ENCODE measurements around the gene GPC3. TPM values are rescaled to one million over a fixed set of nuclear protein-coding genes. Genes with fewer than 3 reads are reported as not detected.
A peak's percentile ranks its signal among the peaks of the same experiment; 100 is the strongest.
"Not testable (repeated sequence)": the region's sequence is repeated elsewhere in the genome, so short reads cannot be mapped to it uniquely, and the experiment has no call there.

GPC3 gene
- not detected for total RNA-seq

DNA sequence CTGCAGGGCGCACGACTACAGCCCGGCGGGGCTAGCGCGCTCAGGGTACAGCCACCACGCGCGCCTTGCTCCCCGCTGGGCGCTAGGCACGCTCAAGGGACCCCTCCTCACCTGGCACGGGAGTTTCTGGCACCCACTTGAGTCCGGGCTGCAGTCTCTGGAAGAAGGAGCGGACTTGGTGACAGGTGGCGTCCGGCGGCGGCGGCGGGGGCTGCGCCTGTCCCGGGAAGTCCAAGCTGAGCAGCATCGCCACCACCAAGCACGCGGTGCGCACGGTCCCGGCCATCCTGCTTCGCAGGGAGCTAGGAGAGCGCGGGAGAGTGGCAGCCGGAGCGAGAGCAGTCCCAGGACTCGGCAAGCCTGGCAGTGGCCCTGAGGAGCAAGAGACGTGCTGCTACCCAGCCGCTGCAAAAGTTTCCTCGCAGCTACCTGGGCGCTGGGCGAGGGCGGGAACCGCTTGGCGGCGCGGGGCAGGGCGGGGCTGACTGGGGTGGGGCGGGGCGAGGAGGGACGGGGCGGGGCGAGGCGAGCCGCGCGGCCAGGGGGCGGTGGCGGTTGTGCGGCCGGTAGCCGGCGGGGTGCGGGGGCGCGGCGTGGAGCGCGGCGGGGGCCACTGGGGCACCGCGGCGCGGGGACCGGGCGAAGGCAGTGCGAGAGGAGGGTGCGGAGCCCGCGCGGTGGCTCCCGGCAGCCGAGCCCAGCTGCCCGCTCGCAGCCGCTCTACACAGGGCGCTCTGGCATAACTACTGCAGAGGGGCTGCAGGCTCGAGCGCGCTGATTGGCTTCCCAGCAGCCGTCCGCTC lies at the start of gene GPC3:
Gene GPC3, minus strand, starts transcription at position 431 of the 803 bp plus-strand sequence.
- DNase-seq (ENCODE audit: low spot score) (no peak), ATAC-seq (peak; percentile 71 to 86)
- Mint-ChIP-seq H3K4me1 (ENCODE audit: low read depth in 2 of 2) (peaks cover 0 to 3% of the 10 kb centered on the region in 2 donors), H3K27me3 (peaks cover 32 to 47% of the 10 kb centered on the region in 2 donors), H3K27ac (no peak within 1 kb of the TSS), H3K4me3 (peak within 1 kb of the TSS; percentile 57), H3K36me3 (no peaks in the 10 kb centered on the region), H3K9me3 (no peaks in the 10 kb centered on the region)

DNA sequence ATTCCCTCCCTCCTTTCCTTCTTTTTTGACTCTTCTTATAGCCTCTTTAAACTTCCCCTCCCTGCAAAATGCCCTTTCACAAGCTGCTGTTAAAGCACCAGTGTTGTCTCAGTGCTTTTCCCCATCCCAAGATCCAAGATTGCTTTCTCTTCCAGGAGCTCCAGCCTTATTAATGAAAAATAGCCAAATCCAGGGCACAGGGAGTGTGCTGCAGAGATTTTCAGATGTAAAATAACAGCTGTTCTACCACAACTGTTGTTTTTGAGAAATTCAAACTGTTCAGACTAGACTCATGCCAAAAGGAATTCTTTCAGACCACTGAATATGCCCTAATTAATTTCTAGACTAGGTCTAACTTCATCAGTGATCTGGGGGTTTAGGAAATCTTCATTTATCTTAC lies 47.0 kb upstream of the GPC3 start:
- DNase-seq (ENCODE audit: low spot score) (no peak), ATAC-seq (no peak)
- no peak overlapping the region for H3K27ac Mint-ChIP-seq
- H3K4me1 Mint-ChIP-seq (ENCODE audit: low read depth in 2 of 2) = no peaks in the 10 kb centered on the region
- no peak overlapping the region for H3K4me3 Mint-ChIP-seq
- H3K27me3 Mint-ChIP-seq = peaks cover 11 to 19% of the 10 kb centered on the region in 2 donors
- no peaks in the 10 kb centered on the region for H3K9me3 Mint-ChIP-seq
- no peaks in the 10 kb centered on the region for H3K36me3 Mint-ChIP-seq

DNA sequence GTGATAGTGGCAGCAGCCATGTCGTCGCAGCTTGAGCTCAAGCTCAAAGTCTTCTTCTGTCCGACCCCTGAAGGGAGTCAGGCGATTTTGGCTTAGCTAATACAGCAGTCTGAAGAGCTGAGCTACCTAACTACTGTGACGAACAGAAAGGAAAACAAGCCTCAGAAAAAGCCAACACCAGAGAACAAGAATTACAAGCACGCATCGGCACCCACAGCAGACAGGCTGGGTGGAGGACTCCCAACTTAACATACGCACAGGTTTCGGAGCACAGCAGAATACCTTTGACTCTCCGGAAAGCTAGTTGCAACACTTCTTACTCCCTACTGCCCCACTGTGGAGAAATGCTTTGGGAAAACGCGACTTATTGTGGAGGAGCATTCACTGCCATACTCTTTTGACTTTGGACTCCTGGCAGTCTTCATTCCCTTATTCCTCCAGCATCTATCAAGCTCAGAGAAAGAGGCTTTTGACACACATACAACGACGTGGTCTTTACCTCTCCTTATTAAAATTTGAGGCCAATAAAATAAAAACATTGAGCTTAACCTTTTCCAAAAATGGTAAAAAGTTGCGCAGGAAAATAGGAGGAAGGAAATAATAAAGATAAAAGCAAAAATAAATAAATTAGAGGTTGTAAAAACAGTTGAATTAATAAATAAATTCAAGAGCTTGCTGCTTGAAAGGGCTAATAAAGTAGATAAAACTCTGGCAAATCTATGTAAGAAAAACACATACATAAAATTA lies 41.3 kb upstream of the GPC3 start:
- Mint-ChIP-seq H3K4me3 (no peak overlapping the region), H3K27ac (no peak overlapping the region)

DNA sequence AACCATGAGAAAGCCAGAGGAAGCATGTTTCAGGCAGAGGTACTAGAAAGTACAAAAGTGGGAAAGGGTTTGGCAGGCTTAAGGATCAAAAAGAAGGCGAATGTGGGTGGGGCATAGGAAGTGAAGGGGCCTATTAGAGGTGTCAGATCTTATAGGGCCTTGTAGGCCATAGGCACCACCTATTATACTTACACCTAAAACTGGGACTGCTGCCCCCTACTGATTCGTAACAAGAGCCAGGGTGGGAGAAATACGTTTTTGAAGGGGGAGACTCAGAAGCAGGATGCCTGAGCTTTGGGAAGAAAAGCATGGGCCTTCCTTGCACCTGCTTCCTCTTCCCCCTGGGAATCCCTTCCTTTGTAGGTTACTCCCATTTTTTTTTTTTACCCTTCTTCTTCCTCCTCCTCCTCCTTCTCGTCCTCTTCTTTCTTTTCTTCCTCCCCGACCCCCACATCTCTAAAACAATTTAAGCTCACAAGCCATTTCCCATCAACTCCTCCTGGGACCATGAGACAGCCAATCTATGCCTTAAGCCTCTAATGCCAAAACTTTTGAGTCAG lies 40.7 kb upstream of the GPC3 start:
- ATAC-seq (no peak), DNase-seq (ENCODE audit: low spot score) (no peak)
- Mint-ChIP-seq H3K4me3 (no peak overlapping the region), H3K9me3 (no peaks in the 10 kb centered on the region), H3K4me1 (ENCODE audit: low read depth in 2 of 2) (no peaks in the 10 kb centered on the region), H3K27me3 (peaks cover 0 to 14% of the 10 kb centered on the region in 2 donors), H3K27ac (no peak overlapping the region), H3K36me3 (no peaks in the 10 kb centered on the region)

More for the DNA sequence above, 41.3 kb upstream of the GPC3 start:
- Mint-ChIP-seq H3K9me3 (no peaks in the 10 kb centered on the region), H3K27me3 (peaks cover 0 to 14% of the 10 kb centered on the region in 2 donors), H3K4me1 (ENCODE audit: low read depth in 2 of 2) (no peaks in the 10 kb centered on the region), H3K36me3 (no peaks in the 10 kb centered on the region)
- DNase-seq (ENCODE audit: low spot score) (no peak), ATAC-seq (no peak)

DNA sequence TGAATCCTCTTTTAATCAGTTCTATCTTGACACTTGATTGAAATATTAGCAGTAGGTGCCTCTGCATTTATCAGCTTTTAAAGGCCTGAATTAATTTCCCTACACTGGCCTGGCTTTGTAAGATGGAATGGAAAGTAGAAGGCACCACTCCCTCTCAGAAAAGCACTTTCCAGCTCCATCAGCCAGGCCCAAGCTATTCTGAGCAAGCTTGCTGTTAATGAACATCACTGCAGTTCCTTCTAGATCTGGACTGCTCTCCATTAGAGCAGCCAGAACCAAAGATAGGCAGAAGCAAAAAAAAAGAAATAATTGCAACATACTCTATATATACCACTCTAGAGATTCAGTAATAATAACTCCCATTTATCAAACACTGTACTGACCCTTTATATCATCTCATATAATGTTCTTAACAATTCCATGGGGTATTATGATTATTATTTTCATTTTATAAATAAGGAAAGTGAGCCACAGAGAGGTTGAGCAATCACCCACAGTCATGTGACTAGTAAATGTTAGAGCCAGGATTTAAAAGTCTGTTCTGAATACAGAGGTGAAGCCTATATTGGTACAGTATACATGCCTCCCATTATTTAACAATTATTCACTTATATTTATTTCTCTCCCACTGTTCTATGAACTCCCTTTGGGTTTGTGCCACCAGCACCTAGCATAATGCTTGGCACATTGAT lies 39.4 kb upstream of the GPC3 start:
- no peaks in the 10 kb centered on the region for H3K36me3 Mint-ChIP-seq
- no peak for DNase-seq (ENCODE audit: low spot score)
- H3K27ac Mint-ChIP-seq = no peak overlapping the region
- H3K27me3 Mint-ChIP-seq = peaks cover 0 to 14% of the 10 kb centered on the region in 2 donors
- H3K9me3 Mint-ChIP-seq = no peaks in the 10 kb centered on the region
- no peaks in the 10 kb centered on the region for H3K4me1 Mint-ChIP-seq (ENCODE audit: low read depth in 2 of 2)
- H3K4me3 Mint-ChIP-seq = no peak overlapping the region
- ATAC-seq = no peak

DNA sequence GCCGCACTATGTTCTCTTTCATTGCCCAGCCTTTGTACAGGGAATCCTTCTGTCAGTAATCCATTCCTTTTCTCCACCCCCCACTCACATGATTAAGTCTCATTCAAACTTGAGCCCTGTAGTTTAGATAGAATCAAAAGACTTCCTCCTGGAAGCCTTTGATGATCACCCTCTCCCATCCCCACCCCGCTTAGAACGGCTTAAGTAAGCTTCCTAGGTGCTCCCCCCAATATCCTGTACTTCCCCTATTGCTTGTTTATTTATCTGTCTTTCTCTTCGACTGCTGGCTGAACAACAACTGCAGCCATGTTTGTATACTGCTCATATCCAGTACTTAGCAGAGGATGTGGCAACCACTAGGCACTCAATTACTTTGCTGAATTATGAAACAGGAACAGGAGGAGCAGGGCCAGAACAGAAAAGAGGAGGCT lies 38.5 kb upstream of the GPC3 start:
- H3K36me3 Mint-ChIP-seq = no peaks in the 10 kb centered on the region
- ATAC-seq = no peak
- no peak overlapping the region for H3K4me3 Mint-ChIP-seq
- no peak for DNase-seq (ENCODE audit: low spot score)
- peaks cover 0 to 17% of the 10 kb centered on the region in 2 donors for H3K27me3 Mint-ChIP-seq
- H3K9me3 Mint-ChIP-seq = no peaks in the 10 kb centered on the region
- H3K27ac Mint-ChIP-seq = no peak overlapping the region
- H3K4me1 Mint-ChIP-seq (ENCODE audit: low read depth in 2 of 2) = no peaks in the 10 kb centered on the region

DNA sequence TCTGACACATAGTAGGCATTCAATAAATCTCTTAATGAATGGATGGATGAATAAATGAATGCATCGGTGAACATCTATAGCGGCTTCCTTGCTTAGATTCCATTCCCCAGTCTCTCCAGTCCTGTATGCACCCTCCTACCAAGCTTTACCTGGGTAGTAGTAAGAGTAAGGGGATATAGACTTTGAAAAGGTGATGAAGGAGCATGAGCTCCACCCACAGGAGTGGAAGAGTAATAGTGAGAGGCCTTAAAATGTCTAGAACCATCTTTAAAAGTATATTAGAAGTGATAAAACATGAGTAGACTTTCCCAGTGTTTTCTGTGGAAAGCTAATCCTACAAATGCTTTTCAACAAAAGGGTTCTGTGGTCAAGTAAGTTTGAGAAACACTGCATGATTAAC lies 35.5 kb upstream of the GPC3 start:
- Mint-ChIP-seq H3K4me3 (no peak overlapping the region), H3K9me3 (no peaks in the 10 kb centered on the region), H3K4me1 (ENCODE audit: low read depth in 2 of 2) (no peaks in the 10 kb centered on the region), H3K27me3 (peaks cover 5 to 20% of the 10 kb centered on the region in 2 donors), H3K36me3 (no peaks in the 10 kb centered on the region), H3K27ac (no peak overlapping the region)
- no peak for ATAC-seq
- no peak for DNase-seq (ENCODE audit: low spot score)

DNA sequence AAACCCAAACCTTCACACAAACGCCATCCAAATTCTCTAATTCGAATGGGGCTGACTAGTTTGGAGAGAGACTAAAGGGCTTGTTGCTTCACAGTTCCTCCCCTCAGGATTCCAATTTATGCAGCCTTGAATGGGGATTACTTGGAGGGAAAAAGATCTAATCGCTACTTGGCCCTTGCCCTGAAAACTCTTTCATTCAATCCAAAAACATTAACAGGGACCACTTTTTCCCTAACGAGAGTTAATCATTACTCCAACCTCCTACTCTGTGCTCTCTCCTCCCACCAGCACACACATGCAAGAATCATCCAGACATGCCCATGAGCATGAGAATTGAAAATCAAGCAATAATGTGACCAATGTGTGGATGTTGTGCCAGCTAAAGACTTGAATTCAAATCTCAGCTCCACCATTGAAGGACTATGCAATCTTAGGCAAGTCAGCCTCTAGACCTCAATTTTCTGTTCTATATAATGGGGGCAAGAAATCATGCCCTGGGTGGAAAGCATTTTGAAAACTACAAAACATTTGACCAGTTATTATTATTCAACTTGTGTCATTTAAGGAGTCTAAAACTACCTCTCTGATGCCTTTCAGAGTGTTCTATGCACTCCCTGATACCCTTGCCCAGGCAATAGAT lies 34.3 kb upstream of the GPC3 start:
- no peaks in the 10 kb centered on the region for H3K9me3 Mint-ChIP-seq
- DNase-seq (ENCODE audit: low spot score) = no peak

DNA sequence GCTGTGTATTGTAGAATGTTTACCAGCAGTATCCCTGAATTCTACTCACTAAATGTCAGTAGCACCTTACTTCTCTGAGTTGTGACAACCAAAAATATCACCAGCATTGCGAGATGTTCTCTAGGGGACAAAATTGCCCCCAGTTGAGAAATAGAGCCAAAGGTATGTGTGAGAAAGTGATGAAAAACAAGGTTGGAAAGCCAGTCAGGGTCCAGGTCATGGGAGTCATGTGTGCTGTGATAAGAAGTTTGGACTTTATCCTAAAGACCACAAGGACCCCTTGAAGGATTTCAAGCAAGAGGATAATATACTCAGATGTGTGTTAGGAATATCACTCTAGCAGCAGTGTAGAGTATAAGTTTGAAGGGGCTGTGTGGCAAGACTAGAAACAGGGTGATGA lies 30.9 kb upstream of the GPC3 start:
- not testable (repeated sequence) for H3K4me3 Mint-ChIP-seq; DNase-seq (ENCODE audit: low spot score); H3K27ac Mint-ChIP-seq; ATAC-seq; H3K9me3 Mint-ChIP-seq; H3K36me3 Mint-ChIP-seq; H3K4me1 Mint-ChIP-seq (ENCODE audit: low read depth in 2 of 2)
- peaks cover 5 to 23% of the 10 kb centered on the region in 2 donors for H3K27me3 Mint-ChIP-seq

More for the DNA sequence above, 34.3 kb upstream of the GPC3 start:
- Mint-ChIP-seq H3K4me3 (no peak overlapping the region), H3K27ac (no peak overlapping the region), H3K4me1 (ENCODE audit: low read depth in 2 of 2) (no peaks in the 10 kb centered on the region), H3K36me3 (no peaks in the 10 kb centered on the region), H3K27me3 (peaks cover 5 to 20% of the 10 kb centered on the region in 2 donors)
- no peak for ATAC-seq

DNA sequence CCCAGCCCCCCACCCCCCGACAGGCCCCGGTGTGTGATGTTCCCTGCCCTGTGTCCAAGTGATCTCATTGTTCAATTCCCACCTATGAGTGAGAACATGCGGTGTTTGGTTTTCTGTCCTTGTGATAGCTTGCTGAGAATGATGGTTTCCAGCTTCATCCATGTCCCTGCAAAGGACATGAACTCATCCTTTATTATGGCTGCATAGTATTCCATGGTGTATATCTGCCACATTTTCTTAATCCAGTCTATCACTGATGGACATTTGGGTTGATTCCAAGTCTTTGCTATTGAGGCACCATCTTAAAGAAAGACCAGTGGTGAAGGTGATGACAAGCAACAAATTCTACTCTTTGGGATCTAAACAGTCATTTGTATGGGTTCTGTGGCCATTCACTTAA lies 30.1 kb upstream of the GPC3 start:
- not testable (repeated sequence) for H3K4me3 Mint-ChIP-seq; DNase-seq (ENCODE audit: low spot score); H3K27ac Mint-ChIP-seq; ATAC-seq; H3K4me1 Mint-ChIP-seq (ENCODE audit: low read depth in 2 of 2); H3K9me3 Mint-ChIP-seq; H3K36me3 Mint-ChIP-seq
- H3K27me3 Mint-ChIP-seq = peaks cover 5 to 23% of the 10 kb centered on the region in 2 donors

DNA sequence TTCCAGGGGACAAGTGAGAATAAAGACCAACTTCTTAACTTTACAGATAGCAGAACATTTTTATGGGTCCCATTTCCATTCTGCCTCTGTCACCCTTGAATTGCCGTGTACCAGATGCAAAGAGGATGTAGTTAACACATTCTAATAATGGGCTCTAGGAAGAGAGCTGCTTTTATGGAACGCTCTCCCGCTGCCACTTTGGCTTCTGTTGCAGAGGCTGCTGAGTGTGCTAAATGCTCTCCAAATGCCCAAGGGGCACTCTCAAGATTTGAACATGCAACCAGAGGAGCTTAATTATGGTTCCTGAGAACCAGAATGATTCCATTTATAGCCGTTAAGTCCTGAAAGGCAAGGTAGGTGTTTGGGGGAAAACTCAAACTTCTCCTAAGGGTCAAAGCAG lies 28.1 kb upstream of the GPC3 start:
- Mint-ChIP-seq H3K4me1 (ENCODE audit: low read depth in 2 of 2) (no peaks in the 10 kb centered on the region), H3K27ac (no peak overlapping the region), H3K9me3 (no peaks in the 10 kb centered on the region), H3K36me3 (no peaks in the 10 kb centered on the region), H3K4me3 (no peak overlapping the region), H3K27me3 (peaks cover 5 to 15% of the 10 kb centered on the region in 2 donors)
- DNase-seq (ENCODE audit: low spot score) (no peak), ATAC-seq (no peak)

DNA sequence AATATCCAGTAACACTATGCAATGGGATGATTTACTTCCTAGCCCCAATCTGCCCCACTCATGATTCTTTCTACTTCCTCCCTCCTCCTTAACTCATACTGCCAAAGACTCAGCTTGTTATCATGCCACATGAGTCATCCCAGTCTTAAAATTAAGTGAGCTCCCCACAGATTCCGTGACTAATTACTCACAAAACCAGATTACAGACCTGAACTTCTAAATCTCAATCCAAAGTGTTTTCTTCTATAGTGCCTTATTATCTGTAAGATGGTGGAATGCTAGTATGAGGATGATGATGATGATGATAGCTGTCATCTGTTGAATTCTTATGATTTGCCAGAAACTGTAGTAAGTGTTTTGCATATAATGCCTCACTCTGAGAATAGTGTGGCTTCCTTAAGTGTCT lies 27.7 kb upstream of the GPC3 start:
- no peak overlapping the region for H3K4me3 Mint-ChIP-seq
- ATAC-seq (peak in 1 of 2 donors; percentile 58), DNase-seq (ENCODE audit: low spot score) (no peak)
- H3K9me3 Mint-ChIP-seq = no peaks in the 10 kb centered on the region
- H3K4me1 Mint-ChIP-seq (ENCODE audit: low read depth in 2 of 2) = no peaks in the 10 kb centered on the region
- H3K27ac Mint-ChIP-seq = no peak overlapping the region
- peaks cover 5 to 16% of the 10 kb centered on the region in 2 donors for H3K27me3 Mint-ChIP-seq
- no peaks in the 10 kb centered on the region for H3K36me3 Mint-ChIP-seq

DNA sequence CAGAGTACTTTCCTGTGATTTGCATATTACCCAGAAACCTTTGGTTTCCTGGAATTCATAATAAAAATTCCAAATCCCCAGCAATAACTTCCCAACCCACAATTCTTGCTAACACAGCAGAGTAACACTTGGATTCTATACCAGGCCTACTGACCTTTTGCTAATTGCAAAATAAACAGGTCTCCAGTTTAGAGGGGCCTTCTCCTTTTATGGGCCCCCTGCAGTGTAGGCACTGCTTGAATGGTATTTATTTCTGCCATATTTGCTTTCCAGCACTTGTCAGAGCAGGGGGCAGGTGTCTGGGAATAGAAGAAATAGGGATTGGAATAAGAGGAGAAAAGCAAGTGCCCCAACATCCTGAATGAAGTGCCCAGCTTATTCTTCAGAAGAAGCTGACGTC lies 25.3 kb upstream of the GPC3 start:
- no peaks in the 10 kb centered on the region for H3K36me3 Mint-ChIP-seq
- H3K9me3 Mint-ChIP-seq = no peaks in the 10 kb centered on the region
- H3K27ac Mint-ChIP-seq = no peak overlapping the region
- no peaks in the 10 kb centered on the region for H3K4me1 Mint-ChIP-seq (ENCODE audit: low read depth in 2 of 2)
- ATAC-seq (no peak), DNase-seq (ENCODE audit: low spot score) (no peak)
- H3K4me3 Mint-ChIP-seq = no peak overlapping the region
- H3K27me3 Mint-ChIP-seq = peaks cover 0 to 11% of the 10 kb centered on the region in 2 donors
